ENCODE data around the gene DCP2.

DCP2 gene

DNA sequence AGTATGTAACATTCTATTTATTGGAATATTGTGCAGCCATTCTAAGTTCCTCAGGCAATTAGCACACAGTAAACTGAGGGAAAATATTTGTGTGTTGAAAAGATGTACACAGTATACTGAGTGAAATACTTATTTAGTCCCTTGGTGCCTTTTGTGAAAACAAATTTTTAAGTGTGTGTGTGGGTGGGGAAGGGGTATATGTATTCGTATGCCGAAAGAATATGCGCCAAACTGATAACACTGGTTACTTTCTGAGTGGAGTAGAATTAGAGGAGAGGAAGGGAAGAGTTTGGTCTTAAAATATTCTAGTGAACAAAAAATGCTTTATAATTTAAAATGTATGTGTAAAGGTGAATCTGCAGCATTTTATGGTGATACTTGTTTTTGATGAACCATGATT is 3.1 kb downstream of the DCP2 start:
- H3K79me2 ChIP-seq (ENCODE audit: control insufficient read depth, low read length), result peaks cover 81% of the 10 kb centered on the region
- no peak for TF ChIP-seq EZH2phosphoT487 (IDR thresholded peaks at IDR 0.05; ENCODE audit: borderline replicate concordance, low read length)
- TF ChIP-seq, protein P1, sequence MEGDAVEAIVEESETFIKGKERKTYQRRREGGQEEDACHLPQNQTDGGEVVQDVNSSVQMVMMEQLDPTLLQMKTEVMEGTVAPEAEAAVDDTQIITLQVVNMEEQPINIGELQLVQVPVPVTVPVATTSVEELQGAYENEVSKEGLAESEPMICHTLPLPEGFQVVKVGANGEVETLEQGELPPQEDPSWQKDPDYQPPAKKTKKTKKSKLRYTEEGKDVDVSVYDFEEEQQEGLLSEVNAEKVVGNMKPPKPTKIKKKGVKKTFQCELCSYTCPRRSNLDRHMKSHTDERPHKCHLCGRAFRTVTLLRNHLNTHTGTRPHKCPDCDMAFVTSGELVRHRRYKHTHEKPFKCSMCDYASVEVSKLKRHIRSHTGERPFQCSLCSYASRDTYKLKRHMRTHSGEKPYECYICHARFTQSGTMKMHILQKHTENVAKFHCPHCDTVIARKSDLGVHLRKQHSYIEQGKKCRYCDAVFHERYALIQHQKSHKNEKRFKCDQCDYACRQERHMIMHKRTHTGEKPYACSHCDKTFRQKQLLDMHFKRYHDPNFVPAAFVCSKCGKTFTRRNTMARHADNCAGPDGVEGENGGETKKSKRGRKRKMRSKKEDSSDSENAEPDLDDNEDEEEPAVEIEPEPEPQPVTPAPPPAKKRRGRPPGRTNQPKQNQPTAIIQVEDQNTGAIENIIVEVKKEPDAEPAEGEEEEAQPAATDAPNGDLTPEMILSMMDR (IDR thresholded peaks at IDR 0.05; ENCODE audit: low read depth, low read length, poor library complexity, severe bottlenecking), result no peak
- peak overlapping the region; percentile 97 for H3K4me3 ChIP-seq (ENCODE audit: low read length)
- H3K4me1 ChIP-seq (ENCODE audit: control insufficient read depth, low read length), result peaks cover 31% of the 10 kb centered on the region
- H3K9me3 ChIP-seq (ENCODE audit: control insufficient read depth, insufficient read depth, low read length), result no peaks in the 10 kb centered on the region
- H4K20me1 ChIP-seq (ENCODE audit: control insufficient read depth, insufficient read depth, low read depth, low read length), result peaks cover 31% of the 10 kb centered on the region
- H3K27me3 ChIP-seq (ENCODE audit: control insufficient read depth, low read length), result no peaks in the 10 kb centered on the region
- H3F3A ChIP-seq (ENCODE audit: control insufficient read depth, insufficient read depth), result no peaks in the 10 kb centered on the region
- H3K4me2 ChIP-seq (ENCODE audit: low read length), result peak overlapping the region; percentile 85
- no peak overlapping the region for H3K27ac ChIP-seq (ENCODE audit: low read depth, low read length)
- H3K36me3 ChIP-seq (ENCODE audit: control insufficient read depth, low read length), result peaks cover 63% of the 10 kb centered on the region
- H3K9me2 ChIP-seq (replicated peaks; ENCODE audit: control insufficient read depth, low read length), result no peaks in the 10 kb centered on the region

DNA sequence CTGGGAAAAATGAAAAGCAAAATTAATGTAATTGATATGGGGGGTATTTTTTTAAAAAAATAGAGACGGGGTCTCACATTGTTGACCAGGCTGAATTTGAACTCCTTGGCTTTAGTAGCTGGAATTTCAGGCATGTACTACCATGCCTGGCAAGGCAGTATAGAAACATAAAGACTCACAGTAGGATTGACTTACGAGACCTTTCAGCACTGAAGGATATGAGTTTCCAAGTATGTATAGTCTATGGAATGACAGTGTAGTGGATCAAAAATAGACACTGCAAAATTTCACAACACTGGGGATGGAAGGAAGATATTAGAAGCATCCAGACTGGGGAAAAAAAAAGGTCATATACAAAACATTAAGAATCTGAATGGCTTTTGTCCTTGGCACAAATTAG is 6.8 kb downstream of the DCP2 start:
- Histone ChIP-seq H3K4me1 (ENCODE audit: control insufficient read depth, low read length) (peaks cover 18% of the 10 kb centered on the region), H3K9me3 (ENCODE audit: control insufficient read depth, insufficient read depth, low read length) (no peaks in the 10 kb centered on the region), H4K20me1 (ENCODE audit: control insufficient read depth, insufficient read depth, low read depth, low read length) (peaks cover 27% of the 10 kb centered on the region), H3K79me2 (ENCODE audit: control insufficient read depth, low read length) (peaks cover 98% of the 10 kb centered on the region), H3K9me2 (replicated peaks; ENCODE audit: control insufficient read depth, low read length) (no peaks in the 10 kb centered on the region), H3K27ac (ENCODE audit: low read depth, low read length) (no peak overlapping the region), H3F3A (ENCODE audit: control insufficient read depth, insufficient read depth) (no peaks in the 10 kb centered on the region), H3K4me2 (ENCODE audit: low read length) (no peak overlapping the region), H3K27me3 (ENCODE audit: control insufficient read depth, low read length) (no peaks in the 10 kb centered on the region), H3K4me3 (ENCODE audit: low read length) (no peak overlapping the region), H3K36me3 (ENCODE audit: control insufficient read depth, low read length) (peaks cover 75% of the 10 kb centered on the region)
- no peak for TF ChIP-seq EZH2phosphoT487 (IDR thresholded peaks at IDR 0.05; ENCODE audit: borderline replicate concordance, low read length)
- TF ChIP-seq, protein P1 (IDR thresholded peaks at IDR 0.05; ENCODE audit: low read depth, low read length, poor library complexity, severe bottlenecking), result no peak

DNA sequence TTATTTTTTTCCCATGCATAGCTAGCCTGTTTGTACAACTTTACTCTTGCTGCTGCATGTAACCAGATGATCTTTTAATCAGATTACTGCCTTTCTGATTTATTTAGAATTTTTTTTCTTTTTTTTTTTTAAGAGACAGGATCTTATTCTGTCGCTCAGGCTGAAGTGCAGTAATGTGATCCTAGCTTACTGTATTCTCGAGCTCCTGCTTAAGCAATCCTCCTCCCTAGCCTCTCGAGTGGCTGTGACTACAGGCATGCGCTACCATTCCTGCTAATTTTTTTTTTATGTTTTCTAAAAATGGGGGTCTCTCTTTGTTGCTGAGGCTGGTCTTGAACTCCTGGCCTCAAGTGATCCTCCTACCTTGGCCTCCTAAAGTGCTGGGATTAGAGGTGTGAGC is 9.6 kb downstream of the DCP2 start:
- H3K4me3 ChIP-seq (ENCODE audit: low read length), result no peak overlapping the region
- no peaks in the 10 kb centered on the region for H3K9me2 ChIP-seq (replicated peaks; ENCODE audit: control insufficient read depth, low read length)
- peaks cover 98% of the 10 kb centered on the region for H3K79me2 ChIP-seq (ENCODE audit: control insufficient read depth, low read length)
- H3K4me1 ChIP-seq (ENCODE audit: control insufficient read depth, low read length), result no peaks in the 10 kb centered on the region; the same call in 1 of the 2 replicates
- H3K36me3 ChIP-seq (ENCODE audit: control insufficient read depth, low read length), result peaks cover 68% of the 10 kb centered on the region
- peaks cover 2% of the 10 kb centered on the region; the same call in 1 of the 2 replicates for H3F3A ChIP-seq (ENCODE audit: control insufficient read depth, insufficient read depth)
- no peak overlapping the region for H3K27ac ChIP-seq (ENCODE audit: low read depth, low read length)
- H3K27me3 ChIP-seq (ENCODE audit: control insufficient read depth, low read length), result no peaks in the 10 kb centered on the region
- TF ChIP-seq, protein P1 (IDR thresholded peaks at IDR 0.05; ENCODE audit: low read depth, low read length, poor library complexity, severe bottlenecking), result no peak
- TF ChIP-seq EZH2phosphoT487 (IDR thresholded peaks at IDR 0.05; ENCODE audit: borderline replicate concordance, low read length), result no peak
- H3K9me3 ChIP-seq (ENCODE audit: control insufficient read depth, insufficient read depth, low read length), result no peaks in the 10 kb centered on the region
- H3K4me2 ChIP-seq (ENCODE audit: low read length), result no peak overlapping the region
- peaks cover 9% of the 10 kb centered on the region; the same call in 1 of the 2 replicates for H4K20me1 ChIP-seq (ENCODE audit: control insufficient read depth, insufficient read depth, low read depth, low read length)
